MM.1S (cell line): ENCODE measurements around the gene STRIT1.

Source experiments
- CTCF ChIP-seq: fragments of 300-600 bp; sonication (generic); IDR thresholded peaks from 2 replicates; pipeline ENCODE4 v1.5.1; 2016; ENCODE audit warnings: antibody characterized with exemption, low read length, mixed read lengths
- EZH2 ChIP-seq: fragments of 300-600 bp; sonication (generic); optimal IDR thresholded peaks from 2 replicates; pipeline ENCODE3; 2017; ENCODE audit warnings: low read depth, mild to moderate bottlenecking, antibody characterized with exemption, low read length, mixed read lengths
- EZH2phosphoT487 ChIP-seq: fragments of 300-600 bp; sonication (generic); IDR thresholded peaks from 2 replicates; pipeline ENCODE4 v1.6.1; 2018; ENCODE audit warnings: antibody characterized with exemption, low read length

GRCh38 chr3:155303540-155304097 is 10.1 kb upstream of the STRIT1 start:
- TF ChIP-seq EZH2: no peak
- TF ChIP-seq CTCF: no peak
- TF ChIP-seq EZH2phosphoT487: no peak
